Stimulated activated naive CD4-positive, alpha-beta T cell treated with Interleukin-2 at 50 U/mL for 16 hours (primary cell): ENCODE data around the gene USH2A.
"Not testable (repeated sequence)": the region's sequence is repeated elsewhere in the genome, so short reads cannot be mapped to it uniquely, and the experiment has no call there.

Experiments used
- DNase-seq: peaks from one replicate; lab custom pipeline; 2025; lab: John Stamatoyannopoulos, UW

The USH2A gene

GRCh38 chr1:216410026-216410425, 13.2 kb downstream of the USH2A start:
- DNase-seq: no peak

DNA sequence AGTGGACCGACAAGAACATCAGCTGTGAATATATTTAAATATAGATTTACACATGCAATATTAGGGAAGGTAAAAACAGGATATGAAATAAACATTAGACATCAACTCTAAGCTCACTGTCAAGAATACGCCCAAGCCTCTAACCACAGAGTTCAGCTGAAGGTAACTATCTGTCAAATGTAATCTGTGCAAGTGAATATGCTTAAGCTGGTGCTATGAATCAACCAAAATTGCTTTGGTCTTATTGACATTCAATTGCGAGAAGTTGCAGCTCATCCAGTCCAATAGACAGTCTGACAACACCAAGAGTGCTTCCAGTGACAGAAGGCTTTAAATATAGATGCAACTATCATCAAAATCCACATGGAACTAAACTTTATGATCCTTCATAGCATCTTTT, 32.3 kb downstream of the USH2A start:
- no peak for DNase-seq

GRCh38 chr1:216389774-216390173, 33.5 kb downstream of the USH2A start:
- no peak for DNase-seq

- no peak for DNase-seq
Observed at GRCh38 chr1:216388558-216388957, 34.7 kb downstream of the USH2A start.

- DNase-seq: no peak
Observed at GRCh38 chr1:216387782-216388181, 35.5 kb downstream of the USH2A start.

GRCh38 chr1:216379441-216379840, 43.8 kb downstream of the USH2A start:
- DNase-seq: no peak

GRCh38 chr1:216368249-216368648, 55.0 kb downstream of the USH2A start:
- no peak for DNase-seq

- DNase-seq: no peak
Observed at GRCh38 chr1:216366979-216367378, 56.3 kb downstream of the USH2A start.

DNA sequence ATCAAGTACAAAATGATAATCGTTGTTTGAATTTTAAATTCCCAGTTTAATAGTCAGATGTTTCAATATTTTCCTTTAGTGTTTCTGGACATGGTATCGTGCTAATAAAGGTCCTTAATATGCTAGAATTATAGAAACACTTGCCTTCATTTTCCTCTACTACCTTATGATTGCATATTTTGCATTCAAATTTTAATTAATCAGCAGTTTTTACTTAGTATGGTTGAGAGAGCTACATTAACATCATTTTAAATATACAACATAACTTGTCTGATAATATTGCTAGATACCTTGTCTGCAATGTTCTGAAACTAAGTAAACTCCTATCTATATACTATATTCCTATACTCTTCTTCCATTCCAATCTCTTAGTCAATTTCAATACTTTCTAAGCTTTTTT, 66.3 kb downstream of the USH2A start:
- DNase-seq: no peak

DNA sequence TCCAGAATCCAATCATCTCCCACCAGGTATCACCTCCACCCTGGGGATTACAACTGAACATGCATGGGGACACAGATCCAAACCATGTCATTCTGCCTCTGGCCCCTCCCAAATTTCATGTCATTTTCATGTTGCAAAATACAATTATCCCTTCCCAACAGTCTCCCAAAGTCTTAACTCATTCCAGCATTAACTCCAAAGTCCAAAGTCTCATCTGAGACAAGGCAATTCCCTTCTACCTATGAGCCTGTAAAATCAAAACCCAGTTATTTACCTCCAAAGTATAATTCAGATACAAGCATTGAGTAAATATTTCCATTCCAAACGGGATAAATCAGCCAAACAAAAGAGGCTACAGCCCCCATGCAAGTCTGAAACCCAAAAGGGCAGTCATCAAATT, 73.1 kb downstream of the USH2A start:
- no peak for DNase-seq

GRCh38 chr1:216346526-216346925, 76.7 kb downstream of the USH2A start:
- DNase-seq: no peak

- not testable (repeated sequence) for DNase-seq
Observed at GRCh38 chr1:216340542-216340941, 82.7 kb downstream of the USH2A start.

DNA sequence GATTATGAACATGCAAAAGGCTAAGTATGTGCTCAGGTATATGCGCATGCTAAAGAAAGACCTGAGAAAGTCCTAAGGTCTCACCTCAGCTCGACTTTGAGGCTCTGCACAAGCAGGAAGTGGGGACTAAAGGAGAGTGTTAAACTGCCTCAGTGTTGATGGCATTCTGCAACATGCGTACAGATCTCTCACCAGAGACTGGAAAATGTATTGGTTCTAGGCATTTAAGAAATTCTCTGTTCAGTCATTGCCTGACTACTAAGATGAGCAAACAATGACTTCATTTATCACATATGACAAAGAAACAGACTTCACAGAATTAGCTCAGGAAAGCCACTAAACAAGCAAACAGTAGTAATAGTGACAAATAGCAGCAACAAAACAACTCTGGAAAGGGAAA, 90.8 kb downstream of the USH2A start:
- DNase-seq: no peak

GRCh38 chr1:216332003-216332402, 91.2 kb downstream of the USH2A start:
- no peak for DNase-seq

DNA sequence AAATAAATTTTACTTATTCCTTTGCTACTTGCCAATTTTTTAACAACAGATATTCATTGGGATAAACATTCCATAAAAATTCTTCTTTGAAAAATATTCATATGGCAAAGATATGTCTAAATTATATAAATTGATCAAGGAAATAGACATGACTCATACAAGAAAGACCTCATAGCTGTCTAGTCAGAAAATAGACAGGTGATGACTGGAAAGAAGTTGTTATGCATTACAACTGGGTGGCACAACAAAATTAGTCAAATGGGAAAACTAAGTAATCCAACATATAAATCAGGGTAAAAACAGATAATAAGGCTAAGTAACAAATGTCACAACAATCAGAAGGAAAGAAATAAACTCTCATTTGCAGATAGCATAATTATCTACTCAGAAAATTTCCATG, 92.0 kb downstream of the USH2A start:
- DNase-seq: no peak

DNA sequence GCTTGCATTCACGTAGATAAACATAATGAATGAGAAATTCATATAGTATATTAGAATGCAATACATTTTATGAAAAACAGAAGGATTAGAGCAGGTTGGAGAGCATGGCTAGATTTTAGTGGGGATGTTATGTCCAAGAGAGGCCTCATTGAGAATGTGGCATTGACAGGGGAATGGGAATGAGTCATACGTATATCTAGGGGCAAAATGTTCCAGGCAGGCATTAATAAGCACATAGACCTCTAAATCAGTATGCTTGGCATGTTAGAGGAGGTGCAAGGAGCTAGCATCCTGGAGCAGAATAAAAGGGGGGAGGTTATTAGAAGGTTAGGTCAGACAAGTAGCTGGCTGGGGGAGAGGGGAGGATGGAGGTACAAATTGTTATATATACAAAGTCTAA, 93.0 kb downstream of the USH2A start:
- DNase-seq: no peak

DNA sequence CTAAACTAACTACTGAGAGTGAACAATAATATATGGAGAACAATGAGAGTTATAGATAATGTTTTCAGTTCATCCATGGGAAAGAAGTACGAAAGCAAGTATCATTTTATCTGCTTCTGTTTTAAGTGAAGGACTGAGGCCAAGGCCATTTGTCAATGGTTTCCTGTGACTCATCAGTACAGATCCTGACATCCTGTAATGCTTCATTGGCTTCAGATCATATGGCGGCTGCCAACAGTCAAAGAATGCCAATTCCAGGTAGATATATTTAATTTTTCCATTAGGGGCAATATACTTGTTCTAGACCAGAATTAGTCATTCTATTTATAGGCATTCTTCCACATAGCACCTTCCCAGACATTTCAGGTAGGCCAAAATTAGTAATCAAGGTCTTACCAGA, 97.3 kb downstream of the USH2A start:
- DNase-seq: no peak

DNA sequence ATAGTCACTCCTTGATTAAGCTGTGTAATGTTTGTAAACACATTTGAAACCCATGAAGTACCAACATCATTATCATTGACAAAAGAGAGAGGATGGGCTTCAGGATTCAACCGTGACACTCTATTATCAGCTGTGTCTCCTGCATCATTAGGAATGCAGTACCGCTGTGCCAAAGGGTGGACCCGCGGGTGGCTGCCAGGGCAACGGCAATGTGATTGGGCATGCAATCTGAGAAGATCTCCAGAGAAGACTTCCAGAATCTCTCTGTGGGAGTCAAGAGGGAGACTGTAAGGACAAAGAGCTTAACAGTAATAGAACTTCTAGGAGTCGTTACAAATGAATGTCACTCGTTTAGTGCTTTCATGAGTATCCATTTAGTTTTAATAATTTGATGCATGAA, 97.9 kb downstream of the USH2A start:
- no peak for DNase-seq

GRCh38 chr1:216323344-216323743, 99.9 kb downstream of the USH2A start:
- DNase-seq: no peak

GRCh38 chr1:216314379-216315095, 108.7 kb downstream of the USH2A start:
- DNase-seq: no peak

DNA sequence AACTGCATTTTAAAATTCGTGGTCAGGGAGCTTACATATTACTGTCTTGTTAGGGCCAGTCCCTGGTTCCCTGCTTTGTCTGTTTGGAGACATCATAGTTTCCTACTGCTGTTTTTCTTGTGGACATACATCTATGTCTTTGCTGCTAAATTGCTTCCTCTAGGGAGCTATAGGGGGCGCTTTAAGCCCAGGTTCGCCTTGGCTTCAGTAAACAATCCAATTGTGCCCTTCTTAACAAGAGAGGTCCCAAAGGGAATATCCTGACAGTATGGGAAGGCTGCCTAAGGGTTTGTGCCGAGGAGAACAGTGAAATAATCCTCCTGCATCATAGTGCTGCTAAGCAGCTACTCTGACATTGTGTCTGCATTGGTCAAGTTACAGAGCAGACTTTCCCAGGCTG, 112.5 kb downstream of the USH2A start:
- no peak for DNase-seq

DNA sequence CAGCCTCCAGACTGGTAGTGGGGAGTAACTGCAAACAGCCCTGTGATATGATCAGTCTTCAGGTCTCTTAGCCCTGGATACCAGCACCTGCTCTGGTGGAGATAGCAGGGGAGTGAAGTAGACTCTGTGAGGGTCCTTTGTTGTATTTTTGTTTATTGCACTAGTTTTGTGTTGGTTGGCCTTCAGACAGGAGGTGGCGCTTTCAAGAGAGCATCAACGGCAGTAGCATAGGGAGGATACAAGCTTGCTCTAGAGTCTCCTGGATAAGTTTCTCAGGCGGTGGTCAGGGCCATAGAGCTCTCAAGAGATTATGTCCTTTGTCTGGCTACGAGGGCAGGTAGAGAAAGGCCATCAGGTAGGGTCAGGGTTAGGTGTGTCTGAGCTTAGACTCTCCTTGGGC, 116.4 kb downstream of the USH2A start:
- DNase-seq: no peak

DNA sequence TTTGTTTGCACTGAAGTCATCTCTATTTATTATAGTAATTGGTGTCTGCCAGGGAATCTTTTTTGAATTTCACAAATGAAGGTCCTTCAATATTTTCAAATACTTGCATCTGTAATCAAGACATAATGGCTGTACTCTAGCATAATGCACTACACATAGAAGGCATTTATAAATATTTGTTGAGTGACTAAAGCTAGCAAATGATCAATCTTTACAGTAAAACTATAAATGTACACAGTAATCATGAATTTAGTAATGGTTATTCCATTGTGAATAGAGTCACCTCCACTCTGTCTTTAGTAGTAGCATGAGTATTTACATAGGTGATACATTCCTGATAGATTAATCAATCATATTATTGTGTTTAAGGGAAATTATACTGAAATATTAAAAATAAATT, 119.6 kb downstream of the USH2A start:
- no peak for DNase-seq

- DNase-seq: no peak
Observed at GRCh38 chr1:216293683-216294082, 129.6 kb downstream of the USH2A start.

- DNase-seq: no peak
Observed at GRCh38 chr1:216290074-216290473, 133.2 kb downstream of the USH2A start.
